ENCODE measurements around the gene MYO1C.

The MYO1C gene

GRCh38 chr17:1486802-1487695 lies 5.4 kb downstream of the MYO1C start:
- peak; percentile 46 to 59 for DNase-seq (ENCODE audit: low read depth in 2 of 2, low spot score in 1 of 2)

DNA sequence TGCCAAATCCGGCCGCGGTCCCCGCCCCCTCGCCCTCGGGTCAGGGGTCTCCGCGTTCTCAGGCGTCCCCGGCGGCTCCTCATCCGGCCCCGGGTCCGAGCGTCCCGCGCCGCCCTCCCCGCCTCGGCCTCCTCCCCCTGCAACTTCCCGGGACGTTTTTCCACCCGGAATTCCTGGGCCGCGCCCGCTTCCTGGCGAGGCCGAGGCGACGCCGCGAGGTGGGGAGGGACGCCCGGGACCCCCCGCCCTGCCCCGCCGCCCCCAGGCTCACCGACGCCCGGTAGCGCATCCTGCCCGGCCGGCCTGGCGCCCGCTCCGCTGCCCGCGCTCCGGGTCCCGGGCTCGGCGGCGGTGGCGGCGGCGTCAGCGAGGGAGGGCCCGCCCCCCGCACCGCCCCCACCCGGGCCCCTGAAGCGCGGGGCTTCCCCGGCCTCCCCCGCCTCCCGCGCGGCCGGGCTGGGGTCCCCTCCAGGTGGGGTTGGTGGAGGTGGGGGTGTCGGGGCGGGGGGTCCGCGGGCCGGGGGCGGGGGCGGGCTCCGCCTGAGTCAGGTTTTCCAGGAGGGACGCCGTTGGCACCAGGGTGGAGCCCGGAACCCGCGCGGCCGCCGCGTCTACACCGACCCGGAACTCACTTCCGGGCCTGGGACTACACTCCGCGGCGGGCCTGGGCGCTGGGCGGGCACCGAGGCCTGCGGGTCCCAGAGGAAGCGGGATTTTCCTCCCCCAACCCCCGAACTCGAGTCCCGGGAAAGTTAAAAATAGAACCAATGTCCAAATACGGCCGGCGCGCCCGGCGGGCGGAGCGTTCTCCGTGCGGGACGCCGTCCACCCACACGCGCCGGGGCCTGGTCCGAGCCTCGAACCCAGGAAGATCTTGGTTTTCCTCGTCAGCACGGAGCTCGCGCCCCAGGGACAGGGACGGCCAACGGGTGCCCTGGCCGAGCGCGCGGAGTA lies 6.8 kb downstream of the MYO1C start:
- peak in 1 of 2 donors; percentile 47 for DNase-seq (ENCODE audit: low read depth in 2 of 2, low spot score in 1 of 2)

DNA sequence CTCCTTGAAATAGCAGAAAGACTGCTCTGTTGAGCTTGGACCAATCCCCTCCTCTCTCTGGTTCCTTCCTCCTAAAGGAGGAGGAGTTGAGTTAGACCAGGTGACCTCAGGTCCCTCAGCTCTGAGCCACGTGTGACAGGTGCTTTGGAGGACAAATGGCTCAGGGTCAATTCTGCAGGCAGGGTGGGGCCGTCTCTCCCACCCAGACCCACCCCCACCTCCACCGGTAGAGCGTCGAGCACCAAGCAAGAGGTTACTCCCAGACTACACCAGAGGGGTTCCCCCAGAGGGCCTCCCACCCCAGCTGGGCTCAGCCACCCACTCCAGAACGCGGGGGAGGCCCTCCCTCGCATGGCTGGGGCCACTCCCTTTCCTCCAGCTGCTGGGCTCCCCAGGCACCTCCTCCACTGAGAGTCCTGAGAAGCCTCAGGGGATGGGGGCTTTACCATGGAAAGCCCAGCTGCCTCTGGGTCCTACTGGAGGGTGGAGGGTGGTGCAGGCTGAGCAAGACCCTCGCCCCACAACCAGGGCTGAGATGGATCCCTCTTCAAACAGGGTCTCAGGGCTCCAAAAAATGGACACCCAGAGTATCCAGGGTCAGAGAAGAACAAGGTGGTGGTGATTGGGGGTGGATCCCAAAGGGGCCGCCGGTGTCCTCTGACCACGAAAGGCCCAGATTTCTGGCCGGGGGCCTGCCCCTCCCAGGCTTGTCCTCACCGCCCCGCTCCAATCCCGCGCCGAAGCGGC lies 7.6 kb downstream of the MYO1C start:
- DNase-seq (ENCODE audit: low read depth in 2 of 2, low spot score in 1 of 2), result peak in 1 of 2 donors; percentile 33

- no peak for DNase-seq (ENCODE audit: low read depth in 2 of 2, low spot score in 1 of 2)
Observed at GRCh38 chr17:1484060-1484535, 8.4 kb downstream of the MYO1C start.

- DNase-seq (ENCODE audit: low read depth in 2 of 2, low spot score in 1 of 2), result no peak
Observed at GRCh38 chr17:1482680-1483079, 9.8 kb downstream of the MYO1C start.

DNA sequence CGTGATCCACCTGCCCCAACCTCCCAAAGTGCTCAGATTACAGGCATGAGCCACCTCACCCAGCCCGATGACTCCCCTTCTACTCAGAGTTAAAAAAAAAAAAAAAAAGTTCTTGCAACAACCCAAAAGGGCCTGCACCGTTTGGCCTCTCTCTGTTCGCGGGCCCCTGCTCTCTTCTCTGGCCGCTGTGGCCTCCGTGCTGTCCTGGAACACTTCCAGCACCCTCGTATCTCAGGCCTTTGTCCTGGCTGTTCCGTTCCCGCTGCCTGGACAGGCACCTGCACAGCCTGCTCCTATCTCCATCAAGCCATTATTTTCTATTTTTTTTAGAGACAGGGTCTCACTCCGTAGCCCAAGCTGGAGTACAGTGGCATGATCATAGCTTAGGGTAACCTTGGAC lies 10.8 kb downstream of the MYO1C start:
- no peak for DNase-seq (ENCODE audit: low read depth in 2 of 2, low spot score in 1 of 2)

GRCh38 chr17:1480747-1481465 lies 11.6 kb downstream of the MYO1C start:
- no peak for DNase-seq (ENCODE audit: low read depth in 2 of 2, low spot score in 1 of 2)

DNA sequence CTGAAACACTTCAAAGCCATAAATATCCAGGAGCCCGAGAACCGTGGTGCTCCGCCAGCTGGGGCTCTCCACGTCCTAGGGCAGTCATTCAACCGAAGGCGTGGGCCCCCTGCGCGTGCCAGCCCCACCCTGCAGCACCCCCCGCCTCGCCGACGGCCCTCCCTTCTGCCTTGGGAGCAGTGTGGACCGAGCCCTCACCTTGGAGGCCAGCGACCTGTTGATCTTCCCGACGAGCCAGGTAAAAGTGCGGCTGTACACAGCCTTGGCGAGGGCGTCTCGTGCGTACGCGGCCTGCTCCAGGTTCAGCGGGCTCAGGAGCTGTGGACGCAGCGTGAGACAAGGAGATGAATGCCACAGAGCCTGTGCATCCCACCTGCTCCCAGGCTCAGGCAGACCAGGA lies 14.1 kb downstream of the MYO1C start:
- DNase-seq (ENCODE audit: low read depth in 2 of 2, low spot score in 1 of 2), result no peak

GRCh38 chr17:1475321-1475854 lies 17.1 kb downstream of the MYO1C start:
- DNase-seq (ENCODE audit: low read depth in 2 of 2, low spot score in 1 of 2), result no peak

DNA sequence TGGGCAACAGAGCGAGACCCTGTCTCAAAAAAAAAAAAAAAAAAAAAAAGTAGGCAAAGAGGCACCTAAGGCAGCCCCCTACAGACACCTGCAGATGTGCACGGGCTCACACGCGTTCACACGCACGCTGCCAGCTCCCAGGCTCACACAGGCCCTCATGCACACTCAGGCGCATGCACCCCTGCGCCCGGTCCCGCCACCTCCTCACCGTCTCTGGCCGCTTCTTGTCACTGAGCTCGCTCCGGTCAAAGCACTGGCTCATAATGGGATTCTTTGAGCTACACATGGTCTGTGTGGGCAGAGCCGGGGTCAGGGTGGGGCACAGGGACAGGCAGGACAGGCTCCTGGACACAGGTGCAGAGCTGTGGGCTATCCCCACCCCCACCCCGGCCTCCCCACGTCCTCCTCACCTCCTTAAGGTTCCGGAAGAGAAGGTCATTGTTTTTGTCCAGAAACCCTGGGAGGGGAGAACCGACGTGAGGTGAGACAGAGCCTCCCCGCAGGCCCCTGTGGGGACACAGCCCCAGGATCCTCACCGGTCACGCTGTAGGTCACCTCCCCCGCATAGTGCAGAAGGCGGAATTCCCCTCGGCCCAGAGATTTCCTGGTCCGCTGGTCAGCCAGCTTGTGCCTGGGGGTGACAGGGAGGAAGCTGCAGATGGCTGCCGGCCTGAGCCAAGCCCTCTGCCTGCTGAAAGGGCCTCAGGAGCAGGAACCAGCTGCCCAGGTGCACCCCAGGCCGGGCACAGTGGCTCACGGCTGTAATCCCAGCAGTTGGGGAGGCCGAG lies 17.9 kb downstream of the MYO1C start:
- no peak for DNase-seq (ENCODE audit: low read depth in 2 of 2, low spot score in 1 of 2)

GRCh38 chr17:1473841-1474240 lies 18.6 kb downstream of the MYO1C start:
- no peak for DNase-seq (ENCODE audit: low read depth in 2 of 2, low spot score in 1 of 2)

GRCh38 chr17:1473170-1473569 lies 19.3 kb downstream of the MYO1C start:
- no peak for DNase-seq (ENCODE audit: low read depth in 2 of 2, low spot score in 1 of 2)

DNA sequence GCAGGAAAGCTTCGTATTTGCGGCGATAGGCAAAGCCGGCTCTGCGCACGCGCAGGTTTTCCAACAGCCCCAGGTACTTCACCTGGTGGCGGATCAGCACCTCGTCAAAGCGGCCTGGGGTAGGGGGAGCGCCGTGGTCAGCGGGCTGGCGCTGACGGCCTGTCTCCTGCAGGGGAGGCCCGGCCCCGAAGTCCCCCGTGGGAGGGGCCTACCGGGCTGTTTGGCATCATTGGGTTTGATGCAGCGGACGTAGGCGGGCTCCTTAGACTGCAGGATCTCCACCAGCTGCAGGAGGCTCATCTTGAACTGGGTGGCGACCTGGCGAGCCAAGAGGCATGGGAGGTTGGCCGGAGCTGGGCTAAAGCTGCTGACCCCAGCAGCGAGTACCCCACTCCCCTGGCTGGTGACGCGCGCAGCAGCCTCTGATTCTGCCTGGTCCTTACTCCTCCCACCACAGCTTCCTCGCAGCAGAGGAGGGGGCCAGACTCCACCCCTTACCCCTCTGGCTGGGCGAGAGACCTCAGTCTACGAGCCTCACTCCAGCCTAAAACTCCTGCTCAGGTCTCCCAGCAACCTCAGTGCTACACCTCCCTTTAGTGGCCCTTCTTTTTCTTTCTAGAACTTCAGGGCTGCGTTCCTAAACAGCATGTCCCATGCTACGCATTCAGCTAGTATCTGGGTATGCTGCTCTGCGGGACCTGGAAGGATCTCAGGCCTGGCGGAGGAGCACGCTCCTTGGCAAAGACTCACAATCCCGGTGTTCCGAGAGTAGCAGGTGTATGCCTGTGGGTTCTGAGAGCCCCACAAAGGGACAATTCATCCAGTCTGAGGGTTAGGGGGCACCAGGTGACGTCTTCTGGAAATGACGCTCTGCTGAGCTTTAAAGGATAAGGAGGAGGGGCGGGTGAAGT lies 20.3 kb downstream of the MYO1C start:
- no peak for DNase-seq (ENCODE audit: low read depth in 2 of 2, low spot score in 1 of 2)

DNA sequence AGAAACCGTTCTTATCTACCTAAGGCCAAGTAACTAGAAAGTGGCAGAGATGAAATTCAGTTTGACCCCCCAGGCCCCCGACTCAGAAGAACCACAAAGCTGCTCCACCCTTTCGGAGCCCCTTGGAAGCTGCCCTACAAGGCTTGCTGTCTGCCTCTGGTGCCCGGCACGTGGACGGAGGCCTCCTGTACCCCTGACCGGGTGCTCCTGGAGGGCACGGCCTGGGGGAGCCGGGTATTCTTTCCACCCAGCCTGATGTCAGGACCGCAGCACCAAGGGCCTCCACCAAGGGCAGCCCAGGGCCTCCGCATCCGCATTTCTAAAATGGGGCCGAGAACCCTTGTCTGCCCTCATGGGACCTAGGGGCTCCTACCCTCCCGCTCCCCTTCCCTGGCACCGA lies 21.0 kb downstream of the MYO1C start:
- no peak for DNase-seq (ENCODE audit: low read depth in 2 of 2, low spot score in 1 of 2)

- no peak for DNase-seq (ENCODE audit: low read depth in 2 of 2, low spot score in 1 of 2)
Observed at GRCh38 chr17:1470755-1471462, 21.6 kb downstream of the MYO1C start.

- DNase-seq (ENCODE audit: low read depth in 2 of 2, low spot score in 1 of 2), result no peak
Observed at GRCh38 chr17:1470071-1470754, 22.3 kb downstream of the MYO1C start.

DNA sequence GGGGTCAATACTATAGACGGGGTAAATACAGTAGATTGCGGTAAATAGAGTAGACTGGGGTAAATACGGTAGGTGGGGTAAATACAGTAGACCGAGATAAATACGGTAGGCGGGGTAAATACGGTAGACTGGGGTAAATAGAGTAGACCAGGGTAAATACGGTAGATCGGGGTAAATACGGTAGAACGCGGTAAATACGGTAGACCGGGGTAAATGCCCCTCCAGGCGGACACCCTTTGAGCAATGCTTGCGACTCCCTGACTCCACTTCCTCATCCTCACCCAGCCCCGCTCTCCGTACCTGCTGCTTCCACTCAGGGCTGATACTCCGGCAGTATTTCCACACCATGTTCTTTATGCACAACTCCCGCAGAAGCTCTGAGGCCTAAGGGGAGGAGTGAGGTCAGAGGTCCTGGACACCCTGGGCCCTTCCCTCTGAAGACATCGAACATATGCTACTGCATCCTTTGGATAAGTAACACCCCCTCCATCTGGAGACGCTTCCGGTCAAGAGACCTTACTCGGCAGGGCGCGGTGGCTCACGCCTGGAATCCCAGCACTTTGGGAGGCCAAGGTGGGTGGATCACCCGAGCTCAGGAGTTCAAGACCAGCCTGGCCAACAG lies 23.1 kb downstream of the MYO1C start:
- DNase-seq (ENCODE audit: low read depth in 2 of 2, low spot score in 1 of 2), result no peak
